KBM-7 (cell line): ENCODE results near the gene MYO15B.

ENCODE experiments used
- DNase-seq: peaks from one replicate; pipeline ENCODE4 v3.0.0-alpha.2; 2015
- in situ Hi-C: fragments of 300-500 bp; cut with MboI; formaldehyde crosslinking; loops from 2 replicates; pipeline ENCODE4 v1.14.3; 2020; ENCODE audit warnings: low sequenced_read_pairs, low pct_unique_long_range_greater_than_20kb, mixed read lengths

MYO15B gene

DNA sequence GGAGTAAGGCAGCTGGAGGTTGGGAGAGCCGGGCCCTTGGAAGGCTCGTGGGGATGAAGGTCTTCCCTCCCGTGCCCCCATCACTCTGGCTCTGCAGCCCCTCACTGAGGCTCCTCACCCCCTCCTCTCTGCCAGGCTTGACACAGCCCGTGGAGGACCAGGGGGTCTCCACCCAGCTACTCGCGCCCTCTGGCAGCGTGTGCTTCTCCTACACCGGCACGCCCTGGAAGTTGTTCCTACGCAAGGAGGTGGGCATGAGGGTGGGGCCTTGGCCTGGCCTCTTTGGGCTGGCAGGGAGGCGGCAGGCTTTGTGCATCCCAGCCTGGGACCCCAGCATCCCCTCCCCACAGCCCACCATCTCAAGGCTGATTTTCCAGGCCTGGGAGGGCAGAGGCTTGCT, 30.1 kb downstream of the MYO15B start:
- no peak for DNase-seq
- in situ Hi-C loops, result no loop called here

DNA sequence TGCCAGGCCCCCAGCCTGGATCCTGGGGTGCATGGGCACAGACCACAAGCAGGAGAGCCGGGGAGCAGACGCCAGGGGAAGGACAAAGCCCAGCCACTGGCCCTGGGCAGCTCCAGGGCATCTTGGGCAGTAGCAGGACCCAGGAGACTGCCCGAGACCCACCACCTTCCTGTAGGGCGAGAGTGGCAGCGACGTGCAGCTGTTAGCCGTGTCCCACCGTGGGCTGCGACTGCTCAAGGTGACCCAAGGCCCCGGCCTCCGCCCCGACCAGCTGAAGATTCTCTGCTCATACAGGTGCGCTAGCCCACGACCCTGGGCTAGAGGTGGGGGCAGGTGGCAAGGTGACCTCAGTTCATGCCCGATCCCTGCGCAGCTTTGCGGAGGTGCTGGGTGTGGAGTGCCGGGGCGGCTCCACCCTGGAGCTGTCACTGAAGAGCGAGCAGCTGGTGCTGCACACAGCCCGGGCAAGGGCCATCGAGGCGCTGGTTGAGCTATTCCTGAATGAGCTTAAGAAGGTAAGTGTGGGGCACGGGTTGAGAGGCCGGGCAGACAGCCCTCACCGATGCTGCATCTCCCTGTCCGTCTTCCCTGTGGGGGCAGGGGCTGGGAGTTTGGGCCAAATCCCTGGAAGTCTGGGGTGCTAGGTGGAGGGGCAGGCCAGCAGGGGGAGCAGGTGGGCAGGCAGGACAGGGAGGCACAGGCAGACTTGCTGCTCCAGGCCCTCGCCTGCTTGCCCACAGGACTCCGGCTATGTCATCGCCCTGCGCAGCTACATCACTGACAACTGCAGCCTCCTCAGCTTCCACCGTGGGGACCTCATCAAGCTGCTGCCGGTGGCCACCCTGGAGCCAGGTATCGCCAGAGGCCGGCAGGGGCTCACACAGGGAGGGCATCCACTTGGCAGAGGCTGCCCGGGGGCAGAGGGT, 32.2 kb downstream of the MYO15B start:
- peak; percentile 28 for DNase-seq
- in situ Hi-C loops, result loop anchor here (10.0 kb wide), 1 partner anchor 125 kb away; no protein-coding TSS in a partner anchor

- in situ Hi-C loops, result loop anchor here (10.0 kb wide), 1 partner anchor 123 kb away; no protein-coding TSS in a partner anchor
- no peak for DNase-seq
These were observed 33.9 kb downstream of the MYO15B start for GRCh38 chr17:75621489-75621888.

DNA sequence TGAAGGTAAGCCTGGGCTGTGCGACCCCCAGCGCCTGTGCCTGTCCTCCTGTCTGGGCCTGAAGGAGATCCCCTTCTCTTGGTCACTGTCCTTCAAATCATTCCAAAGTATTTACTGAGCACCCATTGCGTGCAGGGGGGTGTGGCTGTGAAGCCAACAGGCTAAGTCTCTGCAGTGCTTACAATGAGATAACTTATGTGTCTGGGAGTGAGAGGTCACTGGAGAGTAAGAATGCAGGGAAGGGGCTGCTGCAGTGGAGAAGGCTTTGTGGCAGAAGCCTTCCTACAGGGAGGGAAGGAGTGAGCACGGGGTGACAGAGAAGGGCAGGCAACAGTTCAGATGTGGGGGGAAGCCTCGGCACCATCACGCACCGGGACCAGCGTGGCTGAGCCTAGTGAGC, 34.5 kb downstream of the MYO15B start:
- DNase-seq, result no peak

DNA sequence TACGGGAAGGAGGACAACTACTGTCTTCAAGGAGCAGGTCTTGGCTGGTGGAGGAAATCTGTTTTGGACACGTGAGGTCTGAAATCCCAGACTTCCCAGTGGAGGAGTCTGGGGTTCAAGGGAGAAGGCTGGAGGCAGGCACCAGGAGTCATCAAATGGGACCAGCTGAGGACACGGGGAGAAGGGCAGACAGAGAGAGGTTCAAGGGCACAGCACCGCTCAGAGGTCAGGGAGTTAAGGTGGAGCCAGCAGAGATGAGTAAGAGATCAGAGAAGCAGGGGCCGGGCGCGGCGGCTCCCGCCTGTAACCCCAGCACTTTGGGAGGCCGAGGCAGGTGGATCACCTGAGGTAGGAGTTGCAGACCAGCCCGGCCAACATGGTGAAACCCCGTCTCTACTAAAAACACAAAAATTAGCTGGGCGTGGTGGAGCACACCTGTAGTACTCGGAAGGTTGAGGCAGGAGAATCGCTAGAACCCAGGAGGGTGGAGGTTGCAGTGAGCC, 35.2 kb downstream of the MYO15B start:
- in situ Hi-C loops, result loop anchor here (10.0 kb wide), 1 partner anchor 122 kb away; no protein-coding TSS in a partner anchor
- no peak for DNase-seq

More for the DNA sequence above, 34.5 kb downstream of the MYO15B start:
- in situ Hi-C loops, result loop anchor here (10.0 kb wide), 1 partner anchor 123 kb away; no protein-coding TSS in a partner anchor

DNA sequence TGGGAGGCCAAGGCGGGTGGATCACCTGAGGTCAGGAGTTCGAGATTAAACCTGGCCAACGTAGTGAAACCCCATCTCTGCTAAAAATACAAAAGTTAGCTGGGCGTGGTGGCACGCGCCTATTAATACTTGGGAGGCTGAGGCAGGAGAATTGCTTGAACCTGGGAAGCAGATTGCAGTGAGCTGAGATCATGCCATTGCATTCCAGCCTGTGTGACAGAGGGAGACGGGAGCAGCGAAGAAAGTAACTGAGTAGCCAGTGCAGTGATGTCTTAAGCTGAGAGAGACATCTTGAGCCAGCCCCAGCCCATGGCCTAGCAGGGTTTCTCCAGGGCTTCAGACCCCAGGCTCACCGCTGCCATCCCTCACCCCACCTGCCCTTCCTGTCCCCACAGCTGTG, 35.8 kb downstream of the MYO15B start:
- in situ Hi-C loops, result loop anchor here (10.0 kb wide), 1 partner anchor 121 kb away; no protein-coding TSS in a partner anchor

DNA sequence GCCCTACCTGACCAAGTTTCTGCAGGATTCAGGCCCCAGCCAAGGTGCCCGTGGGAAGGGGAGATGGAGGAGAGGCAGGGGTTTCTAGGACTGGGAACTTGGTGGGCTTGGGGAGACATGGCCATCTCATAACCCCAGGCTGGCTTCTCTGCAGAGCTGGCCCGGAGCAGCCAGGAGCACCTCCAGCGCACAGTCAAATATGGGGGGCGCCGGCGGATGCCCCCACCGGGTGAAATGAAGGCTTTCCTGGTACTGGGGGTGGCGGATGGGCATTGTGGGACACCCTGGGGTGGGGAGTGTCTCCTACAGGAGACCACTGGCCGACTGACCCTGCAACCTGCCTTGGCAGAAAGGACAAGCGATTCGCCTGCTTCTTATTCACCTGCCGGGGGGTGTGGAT, 36.4 kb downstream of the MYO15B start:
- in situ Hi-C loops, result loop anchor here (10.0 kb wide), 1 partner anchor 121 kb away; no protein-coding TSS in a partner anchor
- no peak for DNase-seq

More for the DNA sequence above, 35.8 kb downstream of the MYO15B start:
- no peak for DNase-seq

DNA sequence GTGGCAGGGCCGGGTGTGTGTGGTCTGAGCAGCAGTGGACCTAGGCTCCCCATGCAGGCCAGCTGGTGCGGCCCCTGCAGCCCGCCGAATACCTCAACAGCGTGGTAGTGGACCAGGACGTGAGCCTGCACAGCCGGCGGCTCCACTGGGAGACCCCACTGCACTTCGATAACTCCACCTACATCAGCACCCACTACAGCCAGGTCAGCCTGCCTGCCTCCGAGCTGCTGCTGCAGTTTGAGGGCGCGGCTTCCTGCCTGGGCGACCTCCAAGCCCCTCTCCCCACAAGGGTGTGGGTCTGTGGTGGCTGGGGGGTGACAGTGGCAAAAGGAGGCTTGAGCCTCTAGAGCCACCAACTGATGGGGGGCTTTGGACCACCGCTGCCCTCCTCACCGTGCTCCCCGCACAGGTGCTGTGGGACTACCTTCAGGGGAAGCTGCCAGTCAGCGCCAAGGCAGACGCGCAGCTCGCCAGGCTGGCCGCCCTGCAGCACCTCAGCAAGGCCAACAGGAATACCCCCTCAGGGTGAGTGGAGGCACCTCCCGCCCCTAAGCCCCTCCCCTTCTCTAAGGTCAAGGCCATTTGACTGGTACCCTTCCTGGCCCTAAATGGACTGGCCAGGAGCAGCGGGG, 37.2 kb downstream of the MYO15B start:
- in situ Hi-C loops, result loop anchor here (10.0 kb wide), 1 partner anchor 120 kb away; no protein-coding TSS in a partner anchor
- no peak for DNase-seq

DNA sequence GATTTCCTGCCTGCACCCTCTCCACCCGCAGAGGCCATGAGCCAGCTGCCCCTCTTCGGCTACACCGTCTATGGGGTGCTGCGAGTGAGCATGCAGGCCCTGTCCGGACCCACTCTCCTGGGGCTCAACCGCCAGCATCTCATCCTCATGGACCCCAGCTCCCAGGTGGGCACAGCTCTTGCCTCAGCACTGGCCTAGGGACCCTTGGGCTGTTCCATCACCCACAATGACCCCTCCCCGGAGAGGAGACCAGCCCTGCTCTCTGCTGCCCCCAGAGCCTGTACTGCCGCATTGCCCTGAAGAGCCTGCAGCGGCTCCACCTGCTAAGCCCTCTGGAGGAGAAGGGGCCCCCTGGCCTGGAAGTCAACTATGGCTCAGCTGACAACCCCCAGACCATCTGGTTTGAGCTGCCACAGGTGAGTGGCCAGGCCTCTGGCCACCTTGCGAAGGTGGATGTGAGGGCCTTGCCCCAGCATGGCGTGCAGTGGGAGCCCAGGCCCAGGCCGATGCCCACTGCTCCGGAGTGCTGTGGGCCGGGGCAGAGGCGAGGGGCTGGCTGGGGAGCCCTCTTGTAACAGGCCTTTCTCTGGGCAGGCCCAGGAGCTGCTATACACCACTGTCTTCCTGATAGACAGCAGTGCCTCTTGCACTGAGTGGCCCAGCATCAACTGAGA, 38.4 kb downstream of the MYO15B start:
- in situ Hi-C loops, result loop anchor here (10.0 kb wide), 1 partner anchor 119 kb away; no protein-coding TSS in a partner anchor
- DNase-seq, result peak; percentile 32

DNA sequence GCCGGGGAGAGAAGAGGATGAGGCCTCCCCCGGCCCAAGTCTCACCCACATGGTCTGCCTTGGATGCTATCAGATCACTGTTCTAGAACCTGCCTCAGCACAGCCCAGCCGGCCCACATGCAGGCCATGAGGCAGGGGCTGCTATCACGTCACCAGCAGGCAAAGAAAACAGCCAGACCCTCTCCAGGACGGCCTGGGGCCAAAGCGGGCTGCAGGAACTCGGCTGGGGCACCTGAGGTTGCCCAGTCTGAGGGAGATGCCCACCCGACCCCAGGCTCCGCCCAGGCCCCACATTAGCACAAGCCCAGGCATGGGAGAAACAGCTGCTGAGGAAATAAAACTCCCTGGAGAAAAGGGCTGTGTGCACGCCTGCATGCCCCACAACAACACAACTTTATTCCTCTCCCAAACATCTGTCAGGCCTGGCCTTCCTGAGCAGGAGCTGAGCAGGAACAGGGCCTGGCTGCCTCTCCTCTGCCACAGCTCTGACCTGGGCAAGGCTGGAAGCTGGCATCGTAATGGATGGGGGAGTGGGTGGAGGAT, 39.0 kb downstream of the MYO15B start:
- DNase-seq, result no peak
- in situ Hi-C loops, result loop anchor here (10.0 kb wide), 1 partner anchor 118 kb away; no protein-coding TSS in a partner anchor

- DNase-seq, result no peak
- in situ Hi-C loops, result loop anchor here (10.0 kb wide), 1 partner anchor 118 kb away; no protein-coding TSS in a partner anchor
These were observed 39.5 kb downstream of the MYO15B start for GRCh38 chr17:75627094-75627493.

DNA sequence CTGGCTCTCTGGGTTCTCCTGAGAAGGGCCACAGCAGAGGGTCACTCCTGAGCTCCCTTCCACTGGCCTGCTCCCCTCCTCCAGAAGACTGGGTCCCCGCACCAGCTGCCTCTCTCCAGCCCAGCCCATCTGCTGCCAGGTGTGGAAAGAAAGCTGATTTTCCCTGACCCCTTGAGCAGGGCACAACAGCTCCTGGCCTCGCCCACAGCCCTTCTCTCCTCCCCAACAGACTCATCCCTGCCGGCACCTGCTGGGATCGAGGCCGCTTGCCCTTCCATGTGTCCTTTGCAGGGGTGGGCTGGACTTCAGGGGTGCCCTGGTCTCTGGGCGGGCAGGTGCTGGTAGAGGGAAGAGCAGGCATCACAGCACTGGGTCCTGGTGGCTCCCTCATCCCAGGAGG, 40.8 kb downstream of the MYO15B start:
- in situ Hi-C loops, result loop anchor here (10.0 kb wide), 1 partner anchor 116 kb away; no protein-coding TSS in a partner anchor
- DNase-seq, result no peak

- DNase-seq, result no peak
- in situ Hi-C loops, result loop anchor here (10.0 kb wide), 1 partner anchor 116 kb away; no protein-coding TSS in a partner anchor
These were observed 41.6 kb downstream of the MYO15B start for GRCh38 chr17:75629157-75629556.

DNA sequence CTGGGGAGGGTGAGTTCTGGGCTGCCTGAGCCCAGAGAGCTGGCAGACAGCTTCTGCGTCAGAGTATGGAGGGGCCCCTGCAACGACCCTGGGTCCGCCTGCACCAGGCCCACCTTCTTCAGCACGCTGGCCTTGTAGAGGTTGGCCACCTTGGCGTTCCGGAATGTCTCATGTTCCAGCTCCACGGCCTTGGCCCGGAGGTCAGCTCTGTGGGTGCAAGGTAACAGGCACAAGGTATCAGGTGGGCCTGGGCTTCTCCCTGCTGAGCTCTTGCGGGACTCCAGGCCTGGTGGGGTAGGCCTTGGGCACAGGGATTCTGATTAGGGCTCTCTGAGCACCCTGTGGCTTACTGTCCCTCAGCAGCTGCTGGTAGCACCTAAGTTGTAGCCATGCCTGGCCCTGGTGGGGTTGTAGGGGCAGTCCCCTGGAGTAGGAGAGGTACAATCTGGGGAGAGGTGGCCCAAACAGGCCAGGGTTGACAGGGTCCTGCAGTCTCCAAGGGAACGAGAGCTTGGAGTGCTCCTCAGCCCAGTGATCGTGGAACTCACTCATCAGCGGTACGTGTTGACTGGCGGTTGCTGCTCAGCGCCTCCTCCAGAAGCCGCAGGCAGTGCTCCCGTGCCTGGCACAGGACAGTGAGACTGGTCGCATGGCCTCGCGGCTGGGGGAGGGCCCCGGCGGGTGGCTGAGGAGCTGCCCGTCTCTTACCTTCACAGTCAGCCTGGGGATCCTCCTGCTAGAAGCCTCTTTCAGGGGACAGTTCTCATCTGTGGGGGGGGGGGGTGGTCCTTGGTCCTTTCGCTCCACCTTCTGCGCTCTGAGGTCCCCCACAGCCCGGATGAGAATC, 42.7 kb downstream of the MYO15B start:
- in situ Hi-C loops, result no loop called here

DNA sequence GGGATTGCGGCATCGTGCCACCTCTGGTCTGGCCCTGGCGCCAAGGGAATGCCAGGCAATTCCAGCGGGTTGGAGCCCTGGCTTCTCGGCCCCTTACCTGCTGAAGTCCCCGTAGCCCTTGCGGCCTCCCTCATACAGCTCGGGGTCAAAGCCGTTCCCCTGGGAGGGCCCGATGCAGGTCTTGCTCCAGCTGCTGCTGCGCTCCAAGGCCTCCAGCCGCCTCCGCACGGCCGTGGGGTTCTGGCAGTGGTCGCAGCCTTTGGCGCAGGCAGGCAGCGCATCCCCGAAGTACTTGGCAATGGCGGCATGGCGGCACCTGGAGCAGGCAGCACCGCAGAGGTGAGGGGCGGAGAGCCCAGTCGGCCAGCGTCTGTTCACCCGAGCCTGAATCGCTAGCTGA, 43.8 kb downstream of the MYO15B start:
- DNase-seq, result no peak
- in situ Hi-C loops, result no loop called here

More for the DNA sequence above, 42.7 kb downstream of the MYO15B start:
- DNase-seq, result no peak

- no peak for DNase-seq
- in situ Hi-C loops, result no loop called here
These were observed 44.8 kb downstream of the MYO15B start for GRCh38 chr17:75632428-75632827.

DNA sequence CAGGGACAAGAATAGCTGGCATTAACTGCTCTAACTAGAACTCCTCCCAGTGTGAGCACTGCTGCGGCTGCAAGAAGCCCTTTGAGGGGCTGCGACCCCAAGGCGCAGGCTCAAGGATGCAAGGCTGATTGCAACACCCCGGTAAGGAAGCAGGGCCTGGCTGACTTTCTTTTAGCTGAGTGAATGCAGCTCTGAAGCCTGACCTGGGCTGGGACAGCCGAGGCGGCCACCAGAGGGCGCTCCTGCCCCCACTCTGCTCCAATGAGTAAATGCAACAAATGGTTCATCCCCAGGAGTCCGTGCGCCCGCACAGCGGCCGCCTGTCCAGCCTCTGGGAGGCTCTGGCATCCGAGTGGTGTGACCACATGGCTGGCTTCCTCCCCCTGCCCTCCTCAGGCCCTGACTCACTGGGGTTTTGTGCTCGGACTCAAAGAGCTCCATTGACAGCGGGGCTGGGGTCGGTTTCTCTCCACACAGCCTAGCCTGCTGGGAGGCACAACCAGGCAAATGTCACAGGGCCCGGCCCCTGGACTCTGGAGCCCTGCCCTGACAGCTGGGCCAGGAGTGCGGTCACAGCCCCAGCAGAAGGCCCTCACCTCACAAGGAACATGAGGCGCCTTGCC, 45.4 kb downstream of the MYO15B start, which contains the start of gene SMIM5:
Gene SMIM5 (plus strand): TSS at position 572 of the 623 bp plus-strand sequence. CDS start 6,768 bp downstream, outside the sequence.
- peak; percentile 89 for DNase-seq
- in situ Hi-C loops, result no loop called here
